ENCODE data around the gene TMOD1. TPM values are rescaled to one million over a fixed set of nuclear protein-coding genes. Genes with fewer than 3 reads are reported as not detected.
"Not testable (repeated sequence)": the region's sequence is repeated elsewhere in the genome, so short reads cannot be mapped to it uniquely, and the experiment has no call there.

Gene TMOD1
- total RNA-seq, 2 donors from 2014 or later = 44.0 to 77.6 TPM

- H3K27ac ChIP-seq = no peak overlapping the region
- H3K27me3 ChIP-seq (replicated peaks; ENCODE audit: insufficient read depth) = no peaks in the 10 kb centered on the region
- TF ChIP-seq CTCF (IDR thresholded peaks at IDR 0.05) = no peak
- ATAC-seq (ENCODE audit: insufficient number of reproducible peaks, low FRiP score, low read depth) = no peak
- H3K9me3 ChIP-seq = no peaks in the 10 kb centered on the region
- no peak for DNase-seq (ENCODE audit: low spot score)
- peaks cover 0 to 5% of the 10 kb centered on the region in 2 donors for H3K4me1 ChIP-seq (ENCODE audit: control insufficient read depth in 1 of 2, low read depth in 2 of 2)
- H3K4me3 ChIP-seq = no peak overlapping the region
- peaks cover 10% of the 10 kb centered on the region for H3K36me3 ChIP-seq
Observed at GRCh38 chr9:97487107-97487506, 14.4 kb upstream of the TMOD1 start.

GRCh38 chr9:97487861-97488260 lies 13.6 kb upstream of the TMOD1 start:
- no peaks in the 10 kb centered on the region for H3K9me3 ChIP-seq
- TF ChIP-seq CTCF (IDR thresholded peaks at IDR 0.05) = no peak
- no peaks in the 10 kb centered on the region for H3K27me3 ChIP-seq (replicated peaks; ENCODE audit: insufficient read depth)
- peaks cover 0 to 5% of the 10 kb centered on the region in 2 donors for H3K4me1 ChIP-seq (ENCODE audit: control insufficient read depth in 1 of 2, low read depth in 2 of 2)
- no peak overlapping the region for H3K4me3 ChIP-seq
- H3K27ac ChIP-seq = no peak overlapping the region
- DNase-seq (ENCODE audit: low spot score) (no peak), ATAC-seq (ENCODE audit: insufficient number of reproducible peaks, low FRiP score, low read depth) (no peak)
- peaks cover 6% of the 10 kb centered on the region for H3K36me3 ChIP-seq

GRCh38 chr9:97491216-97491999 lies 10.1 kb upstream of the TMOD1 start:
- peaks cover 7% of the 10 kb centered on the region for H3K36me3 ChIP-seq
- no peak for ATAC-seq (ENCODE audit: insufficient number of reproducible peaks, low FRiP score, low read depth)
- H3K4me3 ChIP-seq = no peak overlapping the region
- DNase-seq (ENCODE audit: low spot score) = no peak
- no peak overlapping the region for H3K27ac ChIP-seq
- no peaks in the 10 kb centered on the region for H3K27me3 ChIP-seq (replicated peaks; ENCODE audit: insufficient read depth)
- peaks cover 0 to 5% of the 10 kb centered on the region in 2 donors for H3K4me1 ChIP-seq (ENCODE audit: control insufficient read depth in 1 of 2, low read depth in 2 of 2)
- no peak for TF ChIP-seq CTCF (IDR thresholded peaks at IDR 0.05)
- no peaks in the 10 kb centered on the region for H3K9me3 ChIP-seq

GRCh38 chr9:97497558-97498375 lies 3.7 kb upstream of the TMOD1 start:
- not testable (repeated sequence) for H3K4me1 ChIP-seq (ENCODE audit: control insufficient read depth in 1 of 2, low read depth in 2 of 2); ATAC-seq (ENCODE audit: insufficient number of reproducible peaks, low FRiP score, low read depth); H3K9me3 ChIP-seq; H3K36me3 ChIP-seq; H3K27me3 ChIP-seq (replicated peaks; ENCODE audit: insufficient read depth); DNase-seq (ENCODE audit: low spot score); H3K27ac ChIP-seq; H3K4me3 ChIP-seq

GRCh38 chr9:97498846-97499245 lies 2.6 kb upstream of the TMOD1 start:
- DNase-seq (ENCODE audit: low spot score); H3K27me3 ChIP-seq (replicated peaks; ENCODE audit: insufficient read depth); ATAC-seq (ENCODE audit: insufficient number of reproducible peaks, low FRiP score, low read depth); H3K36me3 ChIP-seq; H3K9me3 ChIP-seq; H3K4me3 ChIP-seq; H3K27ac ChIP-seq: not testable (repeated sequence)
- H3K4me1 ChIP-seq (ENCODE audit: control insufficient read depth in 1 of 2, low read depth in 2 of 2) = peaks cover 10 to 16% of the 10 kb centered on the region in 2 donors

GRCh38 chr9:97500263-97500662 lies 1.2 kb upstream of the TMOD1 start:
- Histone ChIP-seq H3K4me3 (no peak overlapping the region), H3K27ac (no peak overlapping the region), H3K4me1 (ENCODE audit: control insufficient read depth in 1 of 2, low read depth in 2 of 2) (peaks cover 16 to 30% of the 10 kb centered on the region in 2 donors), H3K9me3 (no peaks in the 10 kb centered on the region), H3K27me3 (replicated peaks; ENCODE audit: insufficient read depth) (no peaks in the 10 kb centered on the region), H3K36me3 (peaks cover 6% of the 10 kb centered on the region)
- ATAC-seq (ENCODE audit: insufficient number of reproducible peaks, low FRiP score, low read depth) = no peak
- DNase-seq (ENCODE audit: low spot score) = no peak
- no peak for TF ChIP-seq CTCF (IDR thresholded peaks at IDR 0.05)
